SK-N-SH treated with all-trans-retinoic acid at 6 μM for 48 hours (cell line): ENCODE data around the gene FAM234B.

Experiments
- ATAC-seq: fragments of 200-7000 bp; cut with Tn5 transposase; 3 replicates; pipeline ENCODE4 v1.9.1; 2020; ENCODE audit warnings: mild to moderate bottlenecking, moderate library complexity
- ARNTL ChIP-seq: fragments of 450-650 bp; formaldehyde crosslinking; IDR thresholded peaks from 2 replicates; pipeline ENCODE4 v1.5.0; 2020; ENCODE audit warnings: low read depth, mild to moderate bottlenecking, moderate library complexity, borderline replicate concordance
- CSDC2 ChIP-seq: fragments of 250-450 bp; sonication (Bioruptor Pico); IDR thresholded peaks from 2 replicates; pipeline ENCODE4 v1.5.0; 2020; ENCODE audit warnings: mild to moderate bottlenecking, moderate library complexity
- ESRRG ChIP-seq: fragments of 250-450 bp; sonication (Bioruptor Pico); IDR thresholded peaks from 2 replicates; pipeline ENCODE4 v1.6.1; 2021; ENCODE audit warnings: mild to moderate bottlenecking
- GLIS3 ChIP-seq: fragments of 250-450 bp; sonication (Bioruptor Pico); IDR thresholded peaks from 2 replicates; pipeline ENCODE4 v1.5.0; 2020; ENCODE audit warnings: mild to moderate bottlenecking, moderate library complexity
- ISL1 ChIP-seq: fragments of 250-450 bp; sonication (Bioruptor Pico); IDR thresholded peaks from 2 replicates; pipeline ENCODE4 v2.1.2; 2022; ENCODE audit warnings: mild to moderate bottlenecking, moderate library complexity
- OSR1 ChIP-seq: fragments of 250-450 bp; sonication (Bioruptor Pico); IDR thresholded peaks from 2 replicates; pipeline ENCODE4 v1.8.0; 2022; ENCODE audit warnings: moderate library complexity, mild to moderate bottlenecking, inconsistent platforms
- RARB ChIP-seq: fragments of 250-450 bp; sonication (Bioruptor Pico); IDR thresholded peaks from 2 replicates; pipeline ENCODE4 v1.8.0; 2021; ENCODE audit warnings: mild to moderate bottlenecking, moderate library complexity
- SNAI2 ChIP-seq: fragments of 250-450 bp; sonication (Bioruptor Pico); IDR thresholded peaks from 2 replicates; pipeline ENCODE4 v1.5.0; 2020; ENCODE audit warnings: mild to moderate bottlenecking, moderate library complexity
- TCF4 ChIP-seq: fragments of 250-450 bp; sonication (Bioruptor Pico); IDR thresholded peaks from 2 replicates; pipeline ENCODE4 v1.8.0; 2021; ENCODE audit warnings: mild to moderate bottlenecking, moderate library complexity, borderline replicate concordance
- TOX ChIP-seq: fragments of 250-450 bp; sonication (Bioruptor Pico); IDR thresholded peaks from 2 replicates; pipeline ENCODE4 v1.8.0; 2021; ENCODE audit warnings: mild to moderate bottlenecking, moderate library complexity, borderline replicate concordance
- ZC3H10 ChIP-seq: fragments of 250-450 bp; sonication (Bioruptor Pico); IDR thresholded peaks from 2 replicates; pipeline ENCODE4 v1.5.1; 2021; ENCODE audit warnings: mild to moderate bottlenecking, moderate library complexity
- ZFP3 ChIP-seq: fragments of 250-450 bp; sonication (Bioruptor Pico); IDR thresholded peaks from 2 replicates; pipeline ENCODE4 v1.5.0; 2020; ENCODE audit warnings: mild to moderate bottlenecking, moderate library complexity
- ZFP30 ChIP-seq: fragments of 450-650 bp; formaldehyde crosslinking; IDR thresholded peaks from 2 replicates; pipeline ENCODE4 v1.5.0; 2022; ENCODE audit warnings: mild to moderate bottlenecking, moderate library complexity
- ZNF565 ChIP-seq: fragments of 450-650 bp; formaldehyde crosslinking; conservative IDR thresholded peaks from 2 replicates; pipeline ENCODE4 v1.5.0; 2020; ENCODE audit warnings: low read depth, mild to moderate bottlenecking, moderate library complexity
- ZNF70 ChIP-seq: fragments of 450-650 bp; formaldehyde crosslinking; IDR thresholded peaks from 2 replicates; pipeline ENCODE4 v1.5.0; 2020; ENCODE audit warnings: mild to moderate bottlenecking, moderate library complexity
- TF ChIP-seq, protein P1 (sequence below): fragments of 250-450 bp; sonication (Bioruptor Pico); IDR thresholded peaks from 2 replicates; pipeline ENCODE4 v1.8.0; 2021; ENCODE audit warnings: low read depth, mild to moderate bottlenecking, moderate library complexity, borderline replicate concordance
- TF ChIP-seq, protein P2 (sequence below): fragments of 250-450 bp; sonication (Bioruptor Pico); IDR thresholded peaks from 2 replicates; pipeline ENCODE4 v1.8.0; 2020; ENCODE audit warnings: mild to moderate bottlenecking, moderate library complexity, borderline replicate concordance
- TF ChIP-seq, protein P3 (sequence below): fragments of 250-450 bp; sonication (Bioruptor Pico); IDR thresholded peaks from 2 replicates; pipeline ENCODE4 v1.5.0; 2020; ENCODE audit warnings: mild to moderate bottlenecking, moderate library complexity
- TF ChIP-seq, protein P4 (sequence below): fragments of 250-450 bp; sonication (Bioruptor Pico); IDR thresholded peaks from 2 replicates; pipeline ENCODE4 v1.5.1; 2020; ENCODE audit warnings: low read depth, mild to moderate bottlenecking, moderate library complexity
- TF ChIP-seq, protein P5 (sequence below): fragments of 250-450 bp; sonication (Bioruptor Pico); IDR thresholded peaks from 2 replicates; pipeline ENCODE4 v1.5.1; 2021; ENCODE audit warnings: mild to moderate bottlenecking, moderate library complexity

Gene FAM234B

DNA sequence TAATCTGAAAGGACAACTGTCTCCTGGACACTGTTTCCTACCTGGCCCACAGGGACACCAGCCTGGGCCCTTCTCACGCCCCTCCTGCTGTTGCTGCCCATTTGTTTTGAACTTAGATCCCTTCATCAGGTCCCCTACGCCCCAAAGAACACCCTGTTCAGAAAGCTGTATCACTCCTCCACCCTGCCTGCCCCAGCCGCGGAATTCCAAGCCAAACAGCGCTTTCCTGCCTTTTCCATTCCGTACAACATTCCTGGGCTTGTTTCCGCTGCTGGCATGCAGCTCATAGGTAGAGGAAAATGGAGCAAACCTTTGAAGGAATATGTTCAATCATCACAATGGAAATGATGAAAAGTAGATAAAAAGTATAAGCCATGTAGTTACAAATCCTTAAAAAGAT, 72.1 kb downstream of the FAM234B start:
- TF ChIP-seq, protein P1, sequence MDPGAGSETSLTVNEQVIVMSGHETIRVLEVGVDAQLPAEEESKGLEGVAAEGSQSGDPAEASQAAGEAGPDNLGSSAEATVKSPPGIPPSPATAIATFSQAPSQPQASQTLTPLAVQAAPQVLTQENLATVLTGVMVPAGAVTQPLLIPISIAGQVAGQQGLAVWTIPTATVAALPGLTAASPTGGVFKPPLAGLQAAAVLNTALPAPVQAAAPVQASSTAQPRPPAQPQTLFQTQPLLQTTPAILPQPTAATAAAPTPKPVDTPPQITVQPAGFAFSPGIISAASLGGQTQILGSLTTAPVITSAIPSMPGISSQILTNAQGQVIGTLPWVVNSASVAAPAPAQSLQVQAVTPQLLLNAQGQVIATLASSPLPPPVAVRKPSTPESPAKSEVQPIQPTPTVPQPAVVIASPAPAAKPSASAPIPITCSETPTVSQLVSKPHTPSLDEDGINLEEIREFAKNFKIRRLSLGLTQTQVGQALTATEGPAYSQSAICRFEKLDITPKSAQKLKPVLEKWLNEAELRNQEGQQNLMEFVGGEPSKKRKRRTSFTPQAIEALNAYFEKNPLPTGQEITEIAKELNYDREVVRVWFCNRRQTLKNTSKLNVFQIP (CRISPR knock-in tag): no peak
- no peak for TF ChIP-seq TCF4 (CRISPR knock-in tag)
- no peak for TF ChIP-seq OSR1 (CRISPR knock-in tag)
- no peak for TF ChIP-seq ZFP30
- TF ChIP-seq ZC3H10 (CRISPR knock-in tag): no peak
- no peak for TF ChIP-seq ZNF70 (CRISPR knock-in tag)
- no peak for TF ChIP-seq ARNTL (CRISPR knock-in tag)
- TF ChIP-seq, protein P2, sequence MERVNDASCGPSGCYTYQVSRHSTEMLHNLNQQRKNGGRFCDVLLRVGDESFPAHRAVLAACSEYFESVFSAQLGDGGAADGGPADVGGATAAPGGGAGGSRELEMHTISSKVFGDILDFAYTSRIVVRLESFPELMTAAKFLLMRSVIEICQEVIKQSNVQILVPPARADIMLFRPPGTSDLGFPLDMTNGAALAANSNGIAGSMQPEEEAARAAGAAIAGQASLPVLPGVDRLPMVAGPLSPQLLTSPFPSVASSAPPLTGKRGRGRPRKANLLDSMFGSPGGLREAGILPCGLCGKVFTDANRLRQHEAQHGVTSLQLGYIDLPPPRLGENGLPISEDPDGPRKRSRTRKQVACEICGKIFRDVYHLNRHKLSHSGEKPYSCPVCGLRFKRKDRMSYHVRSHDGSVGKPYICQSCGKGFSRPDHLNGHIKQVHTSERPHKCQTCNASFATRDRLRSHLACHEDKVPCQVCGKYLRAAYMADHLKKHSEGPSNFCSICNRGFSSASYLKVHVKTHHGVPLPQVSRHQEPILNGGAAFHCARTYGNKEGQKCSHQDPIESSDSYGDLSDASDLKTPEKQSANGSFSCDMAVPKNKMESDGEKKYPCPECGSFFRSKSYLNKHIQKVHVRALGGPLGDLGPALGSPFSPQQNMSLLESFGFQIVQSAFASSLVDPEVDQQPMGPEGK (CRISPR knock-in tag): no peak
- TF ChIP-seq CSDC2 (CRISPR knock-in tag): no peak
- TF ChIP-seq, protein P3, sequence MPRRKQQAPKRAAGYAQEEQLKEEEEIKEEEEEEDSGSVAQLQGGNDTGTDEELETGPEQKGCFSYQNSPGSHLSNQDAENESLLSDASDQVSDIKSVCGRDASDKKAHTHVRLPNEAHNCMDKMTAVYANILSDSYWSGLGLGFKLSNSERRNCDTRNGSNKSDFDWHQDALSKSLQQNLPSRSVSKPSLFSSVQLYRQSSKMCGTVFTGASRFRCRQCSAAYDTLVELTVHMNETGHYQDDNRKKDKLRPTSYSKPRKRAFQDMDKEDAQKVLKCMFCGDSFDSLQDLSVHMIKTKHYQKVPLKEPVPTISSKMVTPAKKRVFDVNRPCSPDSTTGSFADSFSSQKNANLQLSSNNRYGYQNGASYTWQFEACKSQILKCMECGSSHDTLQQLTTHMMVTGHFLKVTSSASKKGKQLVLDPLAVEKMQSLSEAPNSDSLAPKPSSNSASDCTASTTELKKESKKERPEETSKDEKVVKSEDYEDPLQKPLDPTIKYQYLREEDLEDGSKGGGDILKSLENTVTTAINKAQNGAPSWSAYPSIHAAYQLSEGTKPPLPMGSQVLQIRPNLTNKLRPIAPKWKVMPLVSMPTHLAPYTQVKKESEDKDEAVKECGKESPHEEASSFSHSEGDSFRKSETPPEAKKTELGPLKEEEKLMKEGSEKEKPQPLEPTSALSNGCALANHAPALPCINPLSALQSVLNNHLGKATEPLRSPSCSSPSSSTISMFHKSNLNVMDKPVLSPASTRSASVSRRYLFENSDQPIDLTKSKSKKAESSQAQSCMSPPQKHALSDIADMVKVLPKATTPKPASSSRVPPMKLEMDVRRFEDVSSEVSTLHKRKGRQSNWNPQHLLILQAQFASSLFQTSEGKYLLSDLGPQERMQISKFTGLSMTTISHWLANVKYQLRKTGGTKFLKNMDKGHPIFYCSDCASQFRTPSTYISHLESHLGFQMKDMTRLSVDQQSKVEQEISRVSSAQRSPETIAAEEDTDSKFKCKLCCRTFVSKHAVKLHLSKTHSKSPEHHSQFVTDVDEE (CRISPR knock-in tag): no peak
- no peak for TF ChIP-seq ZNF565
- no peak for TF ChIP-seq ZFP3 (CRISPR knock-in tag)
- no peak for TF ChIP-seq ESRRG (CRISPR knock-in tag)
- TF ChIP-seq GLIS3: no peak
- TF ChIP-seq RARB (CRISPR knock-in tag): no peak
- no peak for TF ChIP-seq TOX (CRISPR knock-in tag)
- TF ChIP-seq, protein P4, sequence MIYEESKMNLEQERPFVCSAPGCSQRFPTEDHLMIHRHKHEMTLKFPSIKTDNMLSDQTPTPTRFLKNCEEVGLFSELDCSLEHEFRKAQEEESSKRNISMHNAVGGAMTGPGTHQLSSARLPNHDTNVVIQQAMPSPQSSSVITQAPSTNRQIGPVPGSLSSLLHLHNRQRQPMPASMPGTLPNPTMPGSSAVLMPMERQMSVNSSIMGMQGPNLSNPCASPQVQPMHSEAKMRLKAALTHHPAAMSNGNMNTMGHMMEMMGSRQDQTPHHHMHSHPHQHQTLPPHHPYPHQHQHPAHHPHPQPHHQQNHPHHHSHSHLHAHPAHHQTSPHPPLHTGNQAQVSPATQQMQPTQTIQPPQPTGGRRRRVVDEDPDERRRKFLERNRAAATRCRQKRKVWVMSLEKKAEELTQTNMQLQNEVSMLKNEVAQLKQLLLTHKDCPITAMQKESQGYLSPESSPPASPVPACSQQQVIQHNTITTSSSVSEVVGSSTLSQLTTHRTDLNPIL: no peak
- TF ChIP-seq, protein P5, sequence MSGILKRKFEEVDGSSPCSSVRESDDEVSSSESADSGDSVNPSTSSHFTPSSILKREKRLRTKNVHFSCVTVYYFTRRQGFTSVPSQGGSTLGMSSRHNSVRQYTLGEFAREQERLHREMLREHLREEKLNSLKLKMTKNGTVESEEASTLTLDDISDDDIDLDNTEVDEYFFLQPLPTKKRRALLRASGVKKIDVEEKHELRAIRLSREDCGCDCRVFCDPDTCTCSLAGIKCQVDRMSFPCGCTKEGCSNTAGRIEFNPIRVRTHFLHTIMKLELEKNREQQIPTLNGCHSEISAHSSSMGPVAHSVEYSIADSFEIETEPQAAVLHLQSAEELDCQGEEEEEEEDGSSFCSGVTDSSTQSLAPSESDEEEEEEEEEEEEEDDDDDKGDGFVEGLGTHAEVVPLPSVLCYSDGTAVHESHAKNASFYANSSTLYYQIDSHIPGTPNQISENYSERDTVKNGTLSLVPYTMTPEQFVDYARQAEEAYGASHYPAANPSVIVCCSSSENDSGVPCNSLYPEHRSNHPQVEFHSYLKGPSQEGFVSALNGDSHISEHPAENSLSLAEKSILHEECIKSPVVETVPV (CRISPR knock-in tag): no peak
- TF ChIP-seq ISL1 (CRISPR knock-in tag): no peak
- no peak for ATAC-seq

DNA sequence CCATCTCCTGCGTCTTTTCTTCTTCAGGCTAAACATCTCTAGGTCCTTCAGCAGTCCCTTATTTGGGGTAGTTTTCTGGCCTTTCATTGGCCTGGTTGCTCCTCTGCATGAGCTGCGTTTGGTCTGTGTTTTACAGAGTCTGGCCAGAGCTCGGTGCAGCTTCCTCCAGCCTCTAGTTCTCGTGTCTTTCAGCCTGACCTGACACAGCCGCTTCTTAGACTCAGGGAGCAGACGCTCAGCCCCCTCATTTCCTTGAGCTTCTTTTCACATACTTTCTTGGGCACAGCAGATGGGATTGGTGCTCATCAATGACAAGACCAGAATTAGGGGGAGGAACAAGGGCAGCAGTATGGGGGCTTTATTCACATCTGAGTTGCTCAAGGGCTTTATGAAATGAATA, 72.8 kb downstream of the FAM234B start:
- no peak for TF ChIP-seq TOX (CRISPR knock-in tag)
- TF ChIP-seq GLIS3: no peak
- TF ChIP-seq, all 23 proteins: peak for 0
- ATAC-seq: no peak

DNA sequence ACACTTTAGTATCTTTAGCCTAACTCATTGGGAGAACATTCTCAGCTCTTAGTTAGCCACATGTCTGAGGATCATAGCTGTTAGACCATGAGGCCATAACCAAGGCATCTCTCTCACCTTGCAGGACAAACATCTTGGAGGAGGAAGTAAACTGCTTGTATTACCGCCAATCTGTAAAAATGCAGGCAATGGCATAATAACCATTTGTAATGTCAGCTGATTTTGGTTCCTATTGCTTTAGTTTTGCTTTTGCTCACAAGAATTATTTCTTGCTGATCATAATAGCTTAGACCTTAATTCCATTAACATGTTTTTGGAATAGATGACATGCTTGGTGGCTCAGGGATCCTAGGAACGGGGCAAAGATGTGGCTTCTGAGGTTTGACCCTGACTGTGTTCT, 75.6 kb downstream of the FAM234B start:
- TF ChIP-seq TOX (CRISPR knock-in tag) (no peak), ZFP30 (no peak), ARNTL (CRISPR knock-in tag) (no peak), RARB (CRISPR knock-in tag) (no peak), CSDC2 (CRISPR knock-in tag) (no peak), ZNF70 (CRISPR knock-in tag) (no peak), SNAI2 (no peak), ZFP3 (CRISPR knock-in tag) (no peak), TCF4 (CRISPR knock-in tag) (no peak)
- TF ChIP-seq, protein P4: no peak
- TF ChIP-seq, protein P5 (CRISPR knock-in tag): no peak
- ATAC-seq: no peak
